Esophagus mucosa (tissue), 1 donor: ENCODE results near the gene CCDC116. TPM values are rescaled to one million over a fixed set of nuclear protein-coding genes. Genes with fewer than 3 reads are reported as not detected.
"Not testable (repeated sequence)": the region's sequence is repeated elsewhere in the genome, so short reads cannot be mapped to it uniquely, and the experiment has no call there.

Experiments
- ATAC-seq: fragments of 200-7000 bp; cut with Tn5 transposase; one replicate; pipeline ENCODE4 v1.9.1; 2020
- total RNA-seq: library from RNA; stranded (reverse); gene quantifications from one replicate; pipeline ENCODE4 v1.2.4, GENCODE V29; 2023
- donor health status: DM: yes; HTN: yes; CAD: no.

Gene CCDC116
- total RNA-seq, 1 donor from 2014 or later = not detected

DNA sequence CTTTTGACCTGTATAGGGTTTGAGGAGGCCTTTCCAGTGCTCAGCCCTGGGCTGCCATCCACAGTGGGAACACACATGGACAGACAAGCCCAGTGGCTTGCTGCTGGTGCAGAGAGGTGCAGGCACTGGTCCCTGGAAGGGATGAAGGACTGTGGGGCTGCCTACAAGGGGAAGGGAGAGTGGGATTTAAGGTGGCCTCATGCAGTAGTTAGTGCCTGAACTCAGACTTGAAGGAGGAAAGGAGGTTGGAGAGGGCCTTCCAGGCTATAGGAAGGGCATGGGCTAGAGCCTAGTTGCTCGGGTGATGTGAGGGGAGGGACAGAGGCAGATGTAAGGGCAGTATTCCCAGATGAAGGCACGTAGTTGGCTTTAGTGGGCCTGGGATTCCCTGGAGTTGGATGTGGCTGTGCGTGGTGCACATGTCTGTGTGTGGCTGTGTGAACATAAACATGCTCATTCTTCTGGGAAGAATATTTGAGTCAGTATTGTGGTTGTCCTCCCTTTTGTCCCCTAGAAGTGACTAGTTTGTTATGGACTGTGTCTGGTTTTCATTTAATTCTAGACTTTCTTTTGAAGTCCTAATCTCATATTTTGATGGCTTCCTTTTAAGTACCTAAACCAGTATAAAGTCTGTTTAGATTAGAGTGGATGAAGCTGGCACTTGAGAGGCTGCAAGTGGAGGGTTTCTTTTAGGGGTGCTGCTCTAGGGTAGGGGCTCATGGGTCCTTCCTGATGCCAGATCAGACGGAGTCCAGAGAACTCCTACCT is 21.2 kb upstream of the CCDC116 start:
- ATAC-seq = peak; percentile 3

DNA sequence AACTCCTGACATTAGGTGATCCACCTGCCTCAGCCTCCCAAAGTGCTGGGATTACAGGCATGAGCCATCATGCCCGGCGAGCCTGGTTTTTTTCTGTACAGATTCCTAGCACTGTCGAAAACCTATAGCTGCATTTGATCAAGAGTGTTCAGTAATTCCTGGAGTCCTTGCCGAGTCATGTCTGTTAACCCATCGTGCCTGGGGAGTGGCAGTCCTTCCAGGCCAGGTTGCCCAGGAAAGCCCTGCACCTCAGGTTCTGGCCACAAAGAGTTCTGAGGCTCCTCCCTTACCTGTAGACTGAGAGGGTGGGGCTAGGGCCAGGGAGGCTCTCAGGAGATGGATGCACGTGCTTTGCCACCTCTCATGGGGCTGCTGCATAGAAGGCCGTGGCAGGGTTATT is 19.7 kb upstream of the CCDC116 start:
- ATAC-seq = peak; percentile 97

DNA sequence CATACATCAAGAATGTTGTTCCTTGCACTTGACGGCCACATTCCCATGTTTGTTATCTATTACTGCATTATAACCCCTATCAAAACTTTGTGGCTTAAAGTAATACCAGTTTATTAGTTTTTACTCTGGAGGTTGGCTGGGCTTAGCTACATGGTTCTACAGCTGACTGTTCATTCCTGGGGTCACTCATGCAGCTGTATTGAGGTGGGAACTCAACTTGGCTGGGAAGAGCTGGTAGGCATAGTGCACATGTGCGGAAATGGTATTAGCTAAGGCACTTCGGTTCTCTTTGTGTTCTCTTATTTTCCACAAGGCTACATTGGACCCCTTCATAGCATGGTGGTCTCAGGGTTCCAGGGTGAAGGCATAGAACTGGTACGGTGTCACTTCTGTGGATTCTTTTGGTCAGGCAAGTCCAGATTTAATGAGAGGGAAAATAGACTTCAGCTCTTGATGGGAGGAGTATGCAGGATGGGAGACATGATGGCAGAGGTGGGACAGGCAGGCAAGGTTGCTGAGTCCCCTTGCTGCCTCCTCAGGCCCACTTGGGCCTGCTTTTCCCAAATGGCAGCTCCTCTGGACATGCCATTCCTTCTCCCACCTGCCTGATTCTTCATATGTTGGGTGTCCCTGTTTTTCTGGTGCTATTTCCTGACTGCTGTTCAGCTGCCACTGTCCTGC is 18.9 kb upstream of the CCDC116 start:
- ATAC-seq = no peak

DNA sequence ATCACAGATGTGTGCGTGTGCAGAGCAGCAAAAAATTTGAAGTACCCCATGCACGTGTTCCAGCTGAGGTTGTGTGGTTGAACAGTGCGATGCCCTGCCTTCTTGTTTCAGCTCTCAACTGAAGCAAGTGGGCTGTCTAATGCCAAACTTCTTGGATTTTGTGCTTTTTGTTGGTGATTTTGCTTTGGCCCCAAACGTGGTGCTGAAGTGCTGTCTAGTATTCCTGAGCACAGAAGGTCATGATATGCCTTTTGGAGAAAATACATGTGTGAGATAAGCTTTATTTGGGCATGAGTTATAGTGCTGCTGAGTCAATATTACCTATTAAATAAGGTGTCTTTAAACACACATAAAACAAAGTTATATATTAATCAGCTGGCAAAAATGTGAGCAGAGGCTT is 16.8 kb upstream of the CCDC116 start:
- no peak for ATAC-seq

DNA sequence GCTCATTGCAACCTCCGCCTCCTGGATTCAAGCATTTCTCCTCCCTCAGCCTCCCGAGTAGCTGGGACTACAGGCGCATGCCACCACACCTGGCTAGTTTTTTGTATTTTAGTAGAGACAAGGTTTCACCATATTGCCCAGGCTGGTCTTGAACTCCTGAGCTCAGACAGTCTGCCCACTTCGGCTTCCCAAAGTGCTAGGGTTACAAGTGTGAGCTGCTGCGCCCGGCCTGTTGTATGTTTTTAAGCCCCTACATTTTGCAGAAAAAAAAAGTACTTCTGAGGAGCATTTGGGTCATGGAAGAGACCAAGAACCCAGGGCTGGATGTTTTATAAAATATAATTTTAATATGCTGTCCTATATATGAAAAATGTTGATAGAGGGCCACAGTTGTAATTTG is 15.2 kb upstream of the CCDC116 start:
- not testable (repeated sequence) for ATAC-seq

DNA sequence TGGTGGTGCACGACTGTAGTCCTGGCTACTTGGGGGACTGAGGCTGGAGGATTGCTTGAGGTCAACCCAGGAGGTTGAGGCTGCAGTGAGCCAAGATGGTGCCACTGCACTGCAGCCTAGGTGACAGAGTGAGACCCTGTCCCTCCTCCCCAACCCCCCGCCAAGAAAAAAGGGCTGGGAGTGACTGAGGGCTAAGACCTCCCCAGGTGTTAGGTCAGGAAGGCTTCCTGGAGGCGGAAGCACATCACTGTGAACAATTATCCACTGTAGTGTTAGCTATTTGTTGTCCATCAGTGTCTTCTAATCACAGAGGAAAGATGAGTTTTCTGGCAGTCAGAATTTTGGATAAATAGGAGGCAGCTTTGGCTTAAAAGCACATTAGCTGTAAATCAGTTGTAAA is 11.5 kb upstream of the CCDC116 start:
- no peak for ATAC-seq

DNA sequence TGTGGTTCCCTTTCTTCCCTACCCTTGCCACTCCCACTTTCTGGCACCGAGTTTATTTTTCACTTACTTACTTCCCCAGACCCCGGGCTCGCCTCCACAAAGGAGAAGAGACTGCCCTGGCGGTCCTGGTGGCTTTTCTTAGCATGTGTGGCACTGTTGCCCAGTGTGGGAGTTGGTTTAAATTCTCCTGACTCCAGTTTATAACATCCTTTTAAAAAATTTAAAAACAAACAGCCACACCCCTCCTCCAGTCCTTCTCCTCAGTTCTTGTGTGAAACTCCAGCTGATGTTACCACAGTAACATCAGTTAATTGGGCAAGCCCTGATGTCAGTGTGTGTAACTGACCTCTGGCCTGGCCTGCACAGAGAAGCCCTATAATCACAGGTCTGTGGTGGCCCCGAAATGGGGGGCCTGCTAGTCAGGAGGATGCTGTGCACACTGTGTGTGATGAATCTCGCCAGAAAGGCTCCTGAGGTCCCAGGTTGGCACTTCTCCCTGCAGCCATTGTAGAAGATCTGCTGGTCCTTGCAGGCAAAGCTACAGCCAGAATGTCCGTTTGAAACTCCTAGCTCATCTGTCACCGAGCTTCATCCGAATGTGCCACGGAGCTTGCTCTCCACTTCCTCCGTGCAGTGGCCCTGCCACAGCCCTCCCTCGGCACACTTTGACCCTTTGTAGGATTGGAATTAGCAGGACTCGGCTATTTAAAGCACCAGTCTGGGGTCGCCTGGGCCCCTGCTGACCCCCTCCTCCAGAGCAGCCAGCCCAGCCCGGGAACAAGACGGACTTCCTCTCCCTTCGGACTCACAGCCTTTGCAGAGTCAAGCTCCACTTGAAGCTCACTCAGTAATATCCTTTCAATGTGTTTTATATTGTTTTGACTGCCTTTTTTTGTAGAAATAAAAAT is 10.3 kb upstream of the CCDC116 start:
- ATAC-seq = no peak

DNA sequence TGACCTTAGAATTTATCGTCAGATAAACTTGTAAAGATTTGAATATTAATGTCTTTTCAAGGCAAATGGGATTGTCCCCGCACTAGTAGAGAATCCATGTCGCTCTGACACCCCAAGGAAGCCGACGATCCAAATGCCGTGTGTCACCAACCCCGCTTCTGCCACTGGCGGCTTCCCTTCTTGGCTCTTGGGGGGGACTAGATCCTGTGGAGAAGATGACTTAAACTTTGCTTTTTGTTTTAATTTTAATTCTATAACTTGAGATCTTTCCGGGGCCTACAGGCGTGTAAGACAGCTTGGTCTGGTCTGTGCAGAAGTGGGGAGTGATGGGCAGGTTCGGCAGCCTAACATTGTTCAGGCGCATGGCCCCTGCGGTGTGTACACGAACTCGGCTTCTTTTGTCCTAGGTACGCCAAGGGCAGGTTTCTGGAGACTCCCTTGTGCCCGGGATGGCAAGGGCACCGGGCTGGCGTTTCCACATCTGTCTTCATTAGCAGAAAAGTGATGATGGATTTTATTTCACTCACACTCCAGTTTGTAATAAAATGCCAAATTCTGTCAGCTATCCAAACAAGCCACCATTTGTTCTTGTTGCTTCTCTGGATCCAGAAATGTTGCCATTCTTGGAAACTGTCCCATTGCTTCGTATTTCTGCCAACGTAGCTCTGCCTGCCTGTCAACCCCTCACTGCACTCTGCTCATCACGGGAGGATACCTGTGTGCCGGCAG is 9.5 kb upstream of the CCDC116 start:
- ATAC-seq = no peak

DNA sequence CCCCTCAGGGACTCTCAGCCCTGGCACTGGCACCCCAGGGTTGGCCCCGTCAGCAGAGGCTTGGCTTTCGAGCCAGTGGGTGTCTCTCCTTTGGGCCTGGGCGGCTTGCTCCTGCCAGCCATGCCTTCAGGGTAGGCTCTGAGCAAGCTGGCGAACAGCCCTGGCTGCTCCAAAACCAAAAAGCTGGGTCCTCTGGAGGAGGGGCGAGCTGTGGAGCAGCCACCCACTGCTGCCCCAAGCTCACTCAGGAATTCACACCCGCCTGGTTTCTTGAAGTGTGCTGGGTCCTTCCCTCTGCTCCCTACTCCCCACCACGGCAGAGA is 9.0 kb upstream of the CCDC116 start:
- no peak for ATAC-seq

DNA sequence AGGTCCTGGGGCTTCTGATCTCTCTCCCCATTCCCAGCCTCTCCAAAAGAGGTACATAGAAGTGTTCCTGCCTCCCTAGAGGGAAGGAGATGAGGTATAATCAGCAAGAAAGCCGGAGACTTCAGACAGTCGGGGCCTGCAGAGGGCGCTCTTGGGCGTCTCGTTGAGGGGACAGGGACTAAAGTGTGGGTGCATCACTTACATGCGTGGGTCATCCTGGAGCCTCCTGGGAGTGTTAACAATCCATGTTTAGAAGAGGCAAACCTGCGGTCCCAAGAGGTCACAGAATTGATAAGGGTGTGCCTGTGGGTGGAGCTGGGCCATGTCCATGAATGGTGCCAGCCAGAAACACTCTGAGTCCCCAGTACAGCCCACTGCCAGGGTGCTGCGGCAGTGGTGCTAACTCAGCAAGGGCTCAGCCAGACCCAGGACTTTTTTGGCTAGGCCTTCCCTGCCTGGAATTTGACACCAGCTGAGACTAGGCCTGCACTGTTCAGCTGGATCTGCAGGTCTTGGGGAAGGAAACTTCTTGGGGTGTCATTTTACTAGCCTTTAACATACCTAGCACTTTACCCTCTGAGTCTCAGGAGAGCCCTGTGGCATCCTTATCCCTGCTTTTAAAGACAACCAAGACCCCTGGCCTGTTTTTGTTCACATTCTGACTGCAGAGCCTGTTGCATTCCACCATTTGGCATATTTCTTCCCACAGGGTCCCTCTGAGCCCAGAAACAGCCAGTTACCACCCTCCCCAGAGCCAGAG is 8.3 kb upstream of the CCDC116 start:
- ATAC-seq = no peak

DNA sequence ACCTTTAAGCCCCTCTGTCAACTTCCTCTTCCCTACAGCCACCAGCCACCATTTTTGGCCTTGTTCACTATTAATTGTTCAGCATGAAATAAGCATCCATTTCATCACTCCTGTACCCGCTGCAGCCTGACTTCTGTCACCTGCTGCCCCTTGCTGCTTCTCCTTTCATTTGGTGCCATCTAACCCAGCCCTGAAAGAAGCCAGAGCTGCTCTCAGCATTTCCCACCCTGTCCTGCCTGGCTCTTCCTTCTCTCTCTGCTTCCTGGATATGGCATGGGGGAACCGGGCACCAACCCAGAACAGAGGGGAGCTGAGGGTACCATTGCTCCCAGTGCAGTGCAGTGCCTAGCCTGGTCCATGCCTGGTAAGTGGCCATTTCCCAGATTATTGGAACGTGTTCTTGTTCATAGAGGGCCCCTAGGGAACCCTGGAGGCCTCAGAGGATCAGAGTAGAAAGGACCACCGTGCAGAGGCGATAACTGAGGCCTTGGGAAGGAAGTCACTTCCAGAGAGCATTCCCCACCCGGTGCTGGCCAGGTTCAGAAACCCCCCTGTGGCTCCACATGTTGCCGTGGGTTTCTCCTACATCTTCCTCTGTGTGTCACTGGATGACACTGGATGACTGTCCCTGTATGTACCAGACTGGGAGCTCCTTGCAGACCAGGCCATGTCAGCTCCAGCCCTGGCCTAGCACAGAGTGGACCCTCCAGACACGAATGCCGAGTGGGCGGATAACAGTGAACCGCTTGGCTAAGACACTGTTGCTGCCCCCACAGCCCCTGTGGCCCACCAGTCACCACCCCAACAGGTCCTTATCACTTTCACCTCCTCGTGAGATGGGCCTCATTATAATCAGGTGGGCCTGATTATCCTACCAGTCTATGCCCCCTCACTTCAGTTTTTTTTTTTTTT is 7.4 kb upstream of the CCDC116 start:
- ATAC-seq = no peak

DNA sequence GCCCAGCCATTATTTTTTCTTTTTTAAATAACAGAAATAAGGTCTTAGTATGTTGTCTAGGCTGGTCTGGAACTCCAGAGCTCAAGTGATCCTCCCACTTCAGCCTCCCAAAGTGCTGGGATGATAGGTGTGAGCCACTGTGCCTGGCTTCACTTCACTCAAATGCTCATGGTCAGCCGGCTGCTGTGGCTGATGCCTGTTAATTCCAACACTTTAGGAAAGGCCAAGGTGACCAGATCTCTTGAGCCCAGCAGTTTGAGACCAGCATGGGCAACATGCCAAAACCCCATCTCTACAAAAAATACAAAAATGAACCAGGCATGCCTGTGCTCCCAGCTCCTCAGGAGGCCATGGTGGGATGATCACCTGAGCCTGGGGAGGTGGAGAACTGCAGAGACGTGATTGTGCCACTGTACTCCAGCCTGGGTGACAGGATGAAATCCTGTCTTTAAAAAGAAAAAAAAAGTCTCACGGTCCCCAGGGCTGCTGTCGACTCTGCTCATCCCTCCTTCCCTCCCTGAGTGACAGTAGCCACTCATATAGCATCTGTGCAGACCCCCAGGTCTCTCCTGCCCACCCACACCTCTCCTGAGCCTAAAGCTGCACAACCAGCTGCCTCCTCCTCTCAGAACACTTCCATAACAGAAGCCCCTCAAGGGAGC is 6.4 kb upstream of the CCDC116 start:
- ATAC-seq = no peak

DNA sequence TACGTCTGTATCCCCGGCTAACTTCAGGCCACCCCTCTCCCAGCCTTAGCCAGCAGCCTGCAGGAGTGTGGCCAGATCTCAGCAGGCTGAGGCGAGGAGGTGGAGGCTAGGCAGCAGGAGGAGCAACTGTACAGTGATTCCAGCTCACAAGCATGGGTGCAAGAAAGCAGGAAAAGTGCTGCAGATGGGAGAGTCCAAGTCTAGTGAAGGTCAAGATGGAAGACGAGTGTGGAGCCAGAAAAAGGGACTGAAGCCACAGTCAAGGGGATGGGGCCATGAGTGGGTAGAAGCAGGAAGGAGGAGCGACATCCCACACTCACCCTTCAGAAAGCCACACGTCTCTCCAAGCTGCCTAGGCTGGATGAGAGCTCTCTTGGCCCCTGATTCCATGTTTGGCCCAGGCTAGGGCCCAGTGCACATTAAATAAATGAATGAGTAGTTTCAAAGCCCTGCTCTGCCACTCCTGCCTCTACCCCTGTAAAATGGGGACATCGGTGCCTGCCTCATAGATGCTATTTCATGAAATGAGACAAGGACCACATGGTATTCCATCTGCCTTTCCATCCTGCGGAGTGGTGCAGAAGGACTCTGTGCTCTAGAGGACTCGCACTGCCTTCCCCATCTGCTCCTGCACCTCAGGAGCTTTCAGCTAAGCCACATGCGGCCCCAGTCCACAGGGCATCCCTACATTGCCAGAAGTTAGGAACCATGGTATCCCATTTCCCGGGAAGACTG is 5.7 kb upstream of the CCDC116 start:
- ATAC-seq = no peak

DNA sequence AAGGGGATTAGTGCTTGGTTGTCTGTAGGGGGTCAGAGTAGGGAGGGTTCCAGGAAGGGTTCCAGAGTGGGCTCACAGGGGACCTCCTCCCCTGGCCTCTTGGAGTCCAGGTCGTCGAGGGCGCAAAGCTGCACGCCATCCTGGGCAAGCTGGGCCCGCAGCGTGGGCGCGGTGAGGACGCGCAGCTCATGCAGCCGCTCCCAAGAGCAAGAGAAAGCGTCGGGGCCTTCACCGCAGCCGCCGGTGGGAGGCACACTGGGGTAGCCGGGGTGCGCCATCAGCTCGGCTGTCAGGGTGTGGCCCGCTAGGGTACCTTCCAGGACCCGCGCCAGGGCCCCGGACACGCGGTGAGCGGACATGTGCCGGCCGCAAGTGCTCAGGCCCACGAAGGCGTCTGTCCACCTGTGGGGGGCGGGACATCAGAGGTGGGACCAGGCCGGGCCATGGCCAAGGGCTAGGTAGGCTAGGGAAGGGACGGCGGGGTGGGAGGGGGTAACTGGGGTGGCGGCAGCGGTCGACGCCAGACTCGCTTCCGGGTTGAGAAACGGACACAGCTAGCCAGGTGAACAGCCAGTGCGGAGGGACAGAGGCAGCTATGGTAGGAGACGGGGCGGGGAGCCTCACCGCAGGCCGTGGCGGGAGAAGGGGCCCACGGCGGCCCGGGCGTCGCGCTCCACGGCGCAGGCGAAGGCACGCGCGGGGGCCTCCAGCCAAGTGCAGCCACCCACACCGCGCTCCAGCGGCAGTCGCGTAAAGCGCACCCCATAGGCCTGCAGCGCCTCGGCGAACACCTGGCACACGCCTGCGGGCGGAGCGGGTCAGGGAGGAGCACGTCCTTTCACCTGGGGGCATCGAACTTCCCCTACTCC is 3.9 kb upstream of the CCDC116 start:
- peak; percentile 43 for ATAC-seq

DNA sequence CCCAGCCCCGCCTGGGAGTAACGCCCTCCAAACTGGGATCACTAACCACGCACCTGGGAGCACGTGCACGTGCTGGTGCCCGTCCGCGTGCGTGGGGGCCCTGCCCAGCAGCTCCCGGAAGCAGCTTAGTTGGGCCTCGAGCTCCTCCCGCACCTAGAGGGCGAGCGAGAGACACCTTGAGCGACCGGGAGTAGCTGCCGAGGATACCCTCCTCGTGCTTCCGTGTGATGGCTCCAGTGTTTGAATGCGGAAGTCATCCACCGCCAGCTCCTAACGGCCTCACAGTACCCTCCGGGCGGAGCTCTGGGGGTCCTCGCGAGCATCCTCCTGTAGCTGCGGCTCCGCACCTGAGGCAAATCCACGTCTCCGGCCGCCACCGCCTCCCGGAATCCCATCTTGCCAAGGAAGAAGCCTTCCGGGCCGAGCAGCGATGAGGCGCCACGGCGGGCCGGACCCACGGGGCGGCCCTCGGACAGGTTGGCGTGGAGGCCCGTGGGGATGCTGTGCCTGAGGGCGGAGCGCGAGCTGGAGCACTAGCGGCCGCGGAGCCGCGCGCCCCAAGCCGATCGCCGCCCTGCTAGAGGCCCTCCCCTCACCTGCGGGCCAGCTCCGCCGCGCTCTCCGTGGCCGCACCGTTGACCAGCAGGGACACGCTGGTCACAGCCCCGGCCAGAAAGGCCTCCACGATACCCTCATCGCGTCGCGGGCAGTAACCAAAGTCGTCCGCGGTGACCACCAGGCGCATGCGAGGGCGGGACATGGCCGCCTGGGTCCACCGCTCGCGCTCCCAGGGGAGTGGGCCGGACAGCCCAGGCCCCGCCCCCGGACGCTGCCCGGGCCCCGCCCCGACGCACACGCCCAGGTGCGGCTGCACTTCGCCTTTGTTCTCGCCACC is 3.1 kb upstream of the CCDC116 start, which contains the start of gene YDJC:
TSS of gene YDJC (minus strand) at position 768 of the 895 bp plus-strand sequence. CDS start at position 760, 8 bp downstream.
- ATAC-seq = peak; percentile 92

DNA sequence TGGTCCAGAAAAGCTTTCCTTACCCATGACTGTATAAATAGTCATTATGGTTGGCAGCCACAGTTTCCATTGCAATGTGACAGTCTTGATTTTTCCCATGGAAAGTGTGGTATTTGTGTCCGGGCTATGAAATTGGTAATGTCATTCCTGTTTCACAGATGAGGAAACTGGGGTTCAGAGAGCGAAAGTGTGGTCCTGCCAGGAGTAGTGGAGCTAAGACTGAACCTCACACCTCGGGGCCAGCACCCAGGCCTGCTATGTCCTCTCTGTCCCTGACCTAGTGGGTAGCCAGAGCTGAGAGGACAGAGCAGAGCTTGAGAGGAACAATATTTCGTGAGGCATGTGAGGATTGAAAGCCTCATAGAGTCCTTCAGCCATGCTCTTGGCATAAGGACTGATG is 1.5 kb upstream of the CCDC116 start:
- no peak for ATAC-seq

DNA sequence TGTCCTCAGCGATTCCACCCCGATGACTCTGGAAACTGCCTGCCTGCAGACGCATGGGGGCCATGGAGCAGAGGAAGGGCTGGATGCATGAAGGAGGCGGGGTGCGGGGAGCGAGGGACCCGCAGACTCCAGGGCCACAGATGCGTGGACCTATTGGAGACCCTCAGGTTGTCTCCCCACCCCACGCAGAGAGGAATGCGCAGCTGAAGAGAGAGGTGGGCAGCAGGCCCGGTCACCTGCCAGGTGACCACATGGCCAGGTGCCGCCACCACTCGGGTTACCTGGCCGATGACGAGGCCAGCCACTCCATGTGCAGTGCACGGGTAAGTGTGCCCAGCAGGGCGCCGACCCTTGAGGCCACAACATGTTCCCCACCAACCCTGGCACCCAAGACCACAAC is 371 bp downstream of the CCDC116 start:
- no peak for ATAC-seq
